ENCODE results near the gene CCDC116. TPM values are rescaled to one million over a fixed set of nuclear protein-coding genes. Genes with fewer than 3 reads are reported as not detected.

The CCDC116 gene
- total RNA-seq, 1 donor from 2014 or later: 0.69 TPM

DNA sequence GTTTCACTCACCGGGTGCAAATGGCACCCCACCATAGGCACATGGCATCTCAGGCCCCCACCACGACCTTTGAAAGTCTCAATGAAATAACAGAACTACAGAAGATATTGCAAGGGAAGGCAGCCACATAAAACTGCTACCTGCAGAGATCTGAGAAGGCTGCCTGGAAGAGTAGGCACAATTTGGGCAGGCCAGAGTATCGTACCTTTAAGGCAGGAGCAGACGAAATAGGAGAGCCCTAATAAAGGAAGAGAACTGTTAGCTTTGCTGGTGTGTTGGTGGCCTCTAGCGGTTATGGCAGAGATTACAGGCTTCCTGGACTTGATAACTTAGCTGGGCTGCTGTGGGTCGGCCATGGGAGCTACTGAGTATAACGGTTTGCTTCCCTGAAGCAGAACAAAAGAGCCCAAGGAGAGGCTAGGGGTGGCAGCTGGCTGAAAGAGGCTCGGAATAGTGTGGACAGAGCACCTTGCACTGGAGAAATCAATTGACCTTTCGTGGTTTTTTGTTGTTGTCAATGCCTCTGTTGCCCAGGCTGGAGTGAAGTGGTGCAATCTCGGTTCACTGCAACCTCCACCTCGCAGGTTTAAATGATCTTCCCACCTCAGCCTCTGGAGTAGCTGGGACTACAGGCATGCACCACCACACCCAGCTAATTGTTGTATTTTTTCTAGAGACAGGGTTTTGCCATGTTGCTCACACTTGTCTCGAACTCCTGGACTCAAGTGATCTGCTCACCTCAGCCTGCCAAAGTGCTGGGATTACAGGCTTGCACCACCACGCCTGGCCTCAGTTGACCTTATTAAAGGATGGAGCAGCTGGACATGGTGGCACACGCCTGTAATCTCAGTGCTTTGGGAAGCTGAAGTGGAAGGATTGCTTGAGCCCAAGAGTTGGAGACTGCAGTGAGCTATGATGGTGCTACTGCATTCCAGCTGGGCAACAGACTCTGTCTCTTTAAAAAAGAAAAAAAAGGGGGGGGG is 14.3 kb downstream of the CCDC116 start:
- peak; percentile 57 for ATAC-seq

DNA sequence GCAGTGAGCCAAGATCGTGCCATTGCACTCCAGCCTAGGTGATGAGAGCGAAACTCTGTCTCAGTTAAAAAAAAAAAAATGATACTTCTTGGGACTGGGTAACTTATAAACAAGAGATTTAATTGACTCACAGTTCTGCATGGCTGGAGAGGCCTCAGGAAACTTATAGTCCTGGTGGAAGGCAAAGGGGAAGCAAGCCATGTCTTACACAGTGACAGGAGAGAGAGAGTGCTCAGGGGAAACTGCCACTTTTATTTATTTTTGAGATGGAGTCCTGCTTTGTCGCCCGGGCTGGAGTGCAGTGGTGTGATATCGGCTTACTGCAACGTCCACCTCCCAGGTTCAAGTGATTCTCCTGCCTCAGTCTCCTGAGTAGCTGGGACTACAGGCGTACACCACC is 17.7 kb downstream of the CCDC116 start:
- intact Hi-C loops (cut with DNase I): no loop called here
- Histone ChIP-seq H3K27ac (no peak overlapping the region), H3K4me1 (peaks cover 21% of the 10 kb centered on the region), H3K36me3 (peaks cover 16% of the 10 kb centered on the region), H3K27me3 (no peaks in the 10 kb centered on the region), H3K9me3 (no peaks in the 10 kb centered on the region), H3K4me3 (no peak overlapping the region)
- DNase-seq (no peak), ATAC-seq (no peak)
- TF ChIP-seq, protein P1, sequence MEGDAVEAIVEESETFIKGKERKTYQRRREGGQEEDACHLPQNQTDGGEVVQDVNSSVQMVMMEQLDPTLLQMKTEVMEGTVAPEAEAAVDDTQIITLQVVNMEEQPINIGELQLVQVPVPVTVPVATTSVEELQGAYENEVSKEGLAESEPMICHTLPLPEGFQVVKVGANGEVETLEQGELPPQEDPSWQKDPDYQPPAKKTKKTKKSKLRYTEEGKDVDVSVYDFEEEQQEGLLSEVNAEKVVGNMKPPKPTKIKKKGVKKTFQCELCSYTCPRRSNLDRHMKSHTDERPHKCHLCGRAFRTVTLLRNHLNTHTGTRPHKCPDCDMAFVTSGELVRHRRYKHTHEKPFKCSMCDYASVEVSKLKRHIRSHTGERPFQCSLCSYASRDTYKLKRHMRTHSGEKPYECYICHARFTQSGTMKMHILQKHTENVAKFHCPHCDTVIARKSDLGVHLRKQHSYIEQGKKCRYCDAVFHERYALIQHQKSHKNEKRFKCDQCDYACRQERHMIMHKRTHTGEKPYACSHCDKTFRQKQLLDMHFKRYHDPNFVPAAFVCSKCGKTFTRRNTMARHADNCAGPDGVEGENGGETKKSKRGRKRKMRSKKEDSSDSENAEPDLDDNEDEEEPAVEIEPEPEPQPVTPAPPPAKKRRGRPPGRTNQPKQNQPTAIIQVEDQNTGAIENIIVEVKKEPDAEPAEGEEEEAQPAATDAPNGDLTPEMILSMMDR (IDR thresholded peaks at IDR 0.05): no peak

More for the DNA sequence above, 14.3 kb downstream of the CCDC116 start:
- intact Hi-C loops (cut with DNase I): no loop called here
- TF ChIP-seq, protein P1 (IDR thresholded peaks at IDR 0.05): peak; percentile 84
- Histone ChIP-seq H3K36me3 (peaks cover 29% of the 10 kb centered on the region), H3K27ac (no peak overlapping the region), H3K4me1 (peaks cover 25% of the 10 kb centered on the region), H3K27me3 (no peaks in the 10 kb centered on the region), H3K4me3 (no peak overlapping the region), H3K9me3 (no peaks in the 10 kb centered on the region)
- peak; percentile 75 for DNase-seq

DNA sequence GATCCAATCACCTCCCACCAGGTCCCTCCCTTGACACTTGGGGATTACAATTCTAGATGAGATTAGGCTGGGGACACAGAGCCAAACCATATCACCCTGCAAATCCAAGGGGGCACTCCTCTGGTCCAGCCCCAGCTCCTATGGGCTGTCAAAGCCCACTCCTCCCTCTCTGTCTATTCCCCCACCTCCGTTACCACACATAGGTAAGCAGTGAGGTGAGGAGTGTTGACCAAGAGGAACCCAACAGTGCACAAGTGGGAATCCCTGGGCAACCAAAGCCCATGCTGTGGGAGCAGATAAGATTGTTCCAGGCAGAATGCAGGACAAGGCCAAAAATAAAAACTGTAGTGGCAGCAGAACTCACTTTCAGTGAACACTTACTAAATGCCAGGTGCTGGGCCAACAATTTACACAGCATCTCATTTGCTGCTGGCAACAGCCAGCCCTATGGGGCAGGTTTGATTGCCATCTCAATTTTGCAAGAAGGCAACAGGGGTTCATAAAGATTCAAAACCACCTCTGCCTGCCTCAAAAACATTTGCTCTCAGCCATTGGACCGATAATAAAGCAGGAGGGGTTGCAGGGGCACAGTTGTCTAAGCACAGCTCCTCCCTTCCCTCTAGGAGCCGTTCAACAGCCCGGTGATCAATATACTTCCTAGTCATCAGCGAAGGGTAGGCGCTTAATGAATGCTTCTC is 18.4 kb downstream of the CCDC116 start:
- intact Hi-C loops (cut with DNase I): no loop called here
- H3K9me3 ChIP-seq: no peaks in the 10 kb centered on the region
- peaks cover 12% of the 10 kb centered on the region for H3K36me3 ChIP-seq
- TF ChIP-seq, protein P1 (IDR thresholded peaks at IDR 0.05): no peak
- DNase-seq (no peak), ATAC-seq (no peak)
- H3K27ac ChIP-seq: no peak overlapping the region
- H3K4me1 ChIP-seq: peaks cover 21% of the 10 kb centered on the region
- peak overlapping the region; percentile 66 for H3K4me3 ChIP-seq
- H3K27me3 ChIP-seq: no peaks in the 10 kb centered on the region

DNA sequence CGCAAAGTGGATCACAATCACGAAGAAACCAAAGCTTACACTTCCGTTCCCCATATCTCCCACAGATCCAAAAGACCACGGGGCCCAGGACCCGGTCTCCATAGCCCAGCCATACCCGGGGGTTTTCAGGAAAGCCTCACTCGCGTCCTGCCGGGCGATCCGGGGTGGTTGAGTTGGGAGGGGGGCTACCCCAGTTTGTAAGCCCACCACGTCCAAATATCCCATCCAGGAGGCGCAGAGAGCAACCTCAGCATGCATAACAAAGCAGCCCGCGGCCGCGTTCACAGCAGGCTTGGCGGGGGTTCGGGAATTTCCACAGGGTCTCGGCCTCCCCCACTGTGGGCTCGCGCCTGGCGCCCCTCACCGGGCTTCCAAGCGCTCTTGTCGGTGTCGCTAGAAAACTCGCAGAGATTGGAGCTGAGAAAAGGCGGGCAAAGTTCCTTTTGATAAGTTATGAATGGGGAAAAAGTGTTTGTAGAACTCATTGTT is 19.0 kb downstream of the CCDC116 start:
- no peak for ATAC-seq
- TF ChIP-seq, protein P1 (IDR thresholded peaks at IDR 0.05): no peak
- peaks cover 20% of the 10 kb centered on the region for H3K4me1 ChIP-seq
- H3K4me3 ChIP-seq: peak overlapping the region; percentile 66
- H3K27me3 ChIP-seq: no peaks in the 10 kb centered on the region
- peaks cover 7% of the 10 kb centered on the region for H3K36me3 ChIP-seq
- intact Hi-C loops (cut with DNase I): no loop called here
- H3K9me3 ChIP-seq: no peaks in the 10 kb centered on the region
- no peak for DNase-seq
- peak overlapping the region; percentile 3 for H3K27ac ChIP-seq

DNA sequence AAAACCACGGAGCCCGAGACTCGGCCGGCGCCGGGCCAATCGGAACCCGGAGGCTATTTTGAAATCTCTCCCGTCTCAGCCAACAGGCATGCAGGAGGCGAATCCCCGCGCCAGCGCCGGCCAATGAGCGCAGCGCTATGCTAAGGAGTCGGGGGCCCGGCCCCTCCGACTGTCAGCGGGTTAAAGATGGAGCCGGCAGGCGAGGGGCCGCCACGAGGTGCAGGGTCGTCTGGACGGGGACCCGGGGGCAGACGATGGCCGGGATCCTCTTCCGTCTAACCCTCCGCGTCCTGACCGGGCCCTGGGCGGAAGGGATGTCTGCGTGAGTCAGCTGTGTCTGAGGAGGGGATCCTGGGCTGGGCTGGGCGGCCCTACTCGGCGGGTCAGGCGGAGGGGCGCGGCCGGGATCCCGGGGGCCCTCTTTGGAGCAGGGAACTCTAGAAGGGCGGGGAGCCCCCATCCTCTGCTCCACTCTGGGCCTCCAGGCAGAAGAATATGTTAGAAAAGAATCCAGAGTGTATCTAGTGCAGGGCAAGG is 19.5 kb downstream of the CCDC116 start:
- peak; percentile 94 for DNase-seq
- H3K36me3 ChIP-seq: peaks cover 6% of the 10 kb centered on the region
- no peaks in the 10 kb centered on the region for H3K9me3 ChIP-seq
- peak; percentile 95 for ATAC-seq
- H3K27me3 ChIP-seq: no peaks in the 10 kb centered on the region
- TF ChIP-seq, protein P1 (IDR thresholded peaks at IDR 0.05): no peak
- intact Hi-C loops (cut with DNase I): no loop called here
- peak overlapping the region; percentile 66 for H3K4me3 ChIP-seq
- peaks cover 20% of the 10 kb centered on the region for H3K4me1 ChIP-seq
- H3K27ac ChIP-seq: peak overlapping the region; percentile 3

Data from upper lobe of right lung (tissue), 1 donor.